Kidney (tissue), 14 donors: ENCODE measurements around the gene CRABP2. TPM values are rescaled to one million over a fixed set of nuclear protein-coding genes. Genes with fewer than 3 reads are reported as not detected.
A peak's percentile ranks its signal among the peaks of the same experiment; 100 is the strongest.

Experiments
- DNase-seq, 5 donors: peaks; one replicate each; pipeline ENCODE4 v3.0.0-alpha.2; 2013 to 2020
- FAIRE-seq: peaks from 2 replicates; lab custom pipeline; 2012; peaks lifted over from hg19 to GRCh38; lab: Jason Lieb, UNC
- H3K27ac ChIP-seq, 2 donors: one replicate each; pipeline ENCODE4 v1.7.0; 2013; ENCODE audit warnings: low read depth in 2 of 2, low read length in 2 of 2, inconsistent platforms in 1 of 2
- H3K27me3 ChIP-seq: one replicate; pipeline ENCODE4 v1.7.1; 2013; ENCODE audit warnings: low read length, inconsistent platforms; ENCODE audit not compliant: control insufficient read depth, insufficient read depth
- H3K36me3 ChIP-seq, 3 donors: one replicate each; pipeline versions ENCODE4 v1.7.0 to v1.7.1; 2013; ENCODE audit warnings: low read length in 3 of 3, control low read depth in 1 of 3, inconsistent platforms in 1 of 3; ENCODE audit not compliant: insufficient read depth in 3 of 3, control insufficient read depth in 2 of 3
- H3K4me1 ChIP-seq, 3 donors: one replicate each; pipeline versions ENCODE4 v1.7.0 to v1.7.1; 2013; ENCODE audit warnings: low read length in 3 of 3, inconsistent platforms in 1 of 3, low read depth in 1 of 3; ENCODE audit not compliant: control insufficient read depth in 2 of 3, insufficient read depth in 2 of 3
- H3K4me3 ChIP-seq, 3 donors: one replicate each; pipeline versions ENCODE4 v1.7.0 to v1.8.1; 2013; ENCODE audit warnings: low read length in 3 of 3, control low read depth in 1 of 3, inconsistent platforms in 1 of 3
- H3K9ac ChIP-seq, 3 donors: one replicate each; pipeline versions ENCODE4 v1.7.0 to v1.7.1; 2013; ENCODE audit warnings: low read length in 3 of 3, control low read depth in 1 of 3, inconsistent platforms in 1 of 3
- H3K9me3 ChIP-seq, 3 donors: one replicate each; pipeline versions ENCODE4 v1.7.0 to v1.7.1; 2013; ENCODE audit warnings: low read length in 3 of 3, control low read depth in 1 of 3, inconsistent platforms in 1 of 3; ENCODE audit not compliant: control insufficient read depth in 2 of 3, insufficient read depth in 1 of 3
- intact Hi-C: fragments of 100-400 bp; cut with DNase I; formaldehyde crosslinking; loops from one replicate; pipeline ENCODE4 v1.11.1; 2022
- polyA plus RNA-seq: library from polyadenylated mRNA; stranded (reverse); fragments of 350-450 nt; fragmentation: Illumina TruSeq; extraction: RNeasy Lipid Tissue Mini Kit (QIAGEN cat#74804); gene quantifications from one replicate; pipeline ENCODE4 v1.2.3, GENCODE V29; 2014; ENCODE audit warnings: low read depth, low replicate concordance; ENCODE audit not compliant: insufficient read depth
- total RNA-seq: library from RNA; stranded (reverse); fragmentation: NEBNext Ultra II Directional; extraction: Animal tissue kit (Norgen Biotek cat#: 25700); gene quantifications from one replicate; pipeline ENCODE4 v1.2.1, GENCODE V29; 2021
- TF ChIP-seq, protein P1 (sequence below): IDR thresholded peaks from 3 replicates; pipeline ENCODE4 v1.5.1; 2012; ENCODE audit warnings: mild to moderate bottlenecking, moderate library complexity, borderline replicate concordance; ENCODE audit not compliant: insufficient read depth; ENCODE audit errors: extremely low read depth
- donor health status: control.
- donor health status: control.
- donor health status: control.
- donor health status: control.
- donor health status: control.
- donor health status: DM: yes; HTN: yes; CAD: no.
- donor health status: Normal renal cell carcinoma (clear cell type).

Gene CRABP2
- total and polyA plus RNA-seq, 2 donors from 2014 or later: 15.2 to 21.6 TPM

GRCh38 chr1:156698995-156699394 is 6.4 kb downstream of the CRABP2 start:
- H3K27me3 ChIP-seq: no peaks in the 10 kb centered on the region
- DNase-seq (peak in 2 of 5 donors; percentile 21 to 48), FAIRE-seq (no peak)
- no peaks in the 10 kb centered on the region for H3K4me1 ChIP-seq
- no peaks in the 10 kb centered on the region for H3K36me3 ChIP-seq
- no peak overlapping the region for H3K9ac ChIP-seq
- no peaks in the 10 kb centered on the region for H3K9me3 ChIP-seq
- H3K4me3 ChIP-seq: no peak overlapping the region
- intact Hi-C loops: no loop called here
- H3K27ac ChIP-seq: no peak overlapping the region
- TF ChIP-seq, protein P1, sequence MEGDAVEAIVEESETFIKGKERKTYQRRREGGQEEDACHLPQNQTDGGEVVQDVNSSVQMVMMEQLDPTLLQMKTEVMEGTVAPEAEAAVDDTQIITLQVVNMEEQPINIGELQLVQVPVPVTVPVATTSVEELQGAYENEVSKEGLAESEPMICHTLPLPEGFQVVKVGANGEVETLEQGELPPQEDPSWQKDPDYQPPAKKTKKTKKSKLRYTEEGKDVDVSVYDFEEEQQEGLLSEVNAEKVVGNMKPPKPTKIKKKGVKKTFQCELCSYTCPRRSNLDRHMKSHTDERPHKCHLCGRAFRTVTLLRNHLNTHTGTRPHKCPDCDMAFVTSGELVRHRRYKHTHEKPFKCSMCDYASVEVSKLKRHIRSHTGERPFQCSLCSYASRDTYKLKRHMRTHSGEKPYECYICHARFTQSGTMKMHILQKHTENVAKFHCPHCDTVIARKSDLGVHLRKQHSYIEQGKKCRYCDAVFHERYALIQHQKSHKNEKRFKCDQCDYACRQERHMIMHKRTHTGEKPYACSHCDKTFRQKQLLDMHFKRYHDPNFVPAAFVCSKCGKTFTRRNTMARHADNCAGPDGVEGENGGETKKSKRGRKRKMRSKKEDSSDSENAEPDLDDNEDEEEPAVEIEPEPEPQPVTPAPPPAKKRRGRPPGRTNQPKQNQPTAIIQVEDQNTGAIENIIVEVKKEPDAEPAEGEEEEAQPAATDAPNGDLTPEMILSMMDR: no peak

DNA sequence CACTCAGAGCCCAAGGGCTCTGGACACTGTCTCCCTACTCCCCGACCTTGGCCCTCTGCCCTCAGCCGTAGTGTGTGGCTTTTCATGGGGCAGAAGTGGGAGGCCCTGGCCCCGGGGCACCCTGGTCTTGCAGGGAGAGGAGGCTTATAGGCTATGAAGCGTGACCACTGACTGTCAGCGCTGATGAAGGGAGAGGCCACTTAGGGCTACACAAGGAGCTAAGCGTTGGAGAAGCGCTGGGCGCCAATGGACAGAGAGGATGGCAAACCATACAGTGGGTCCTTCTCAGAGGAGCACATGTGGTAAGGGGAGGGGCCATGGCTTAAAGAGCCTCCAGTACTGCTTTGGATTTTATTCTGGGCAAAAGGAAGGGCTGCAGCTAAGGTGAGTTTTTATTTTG is 7.9 kb downstream of the CRABP2 start:
- peak in 3 of 5 donors; percentile 57 to 72 (median 69) for DNase-seq
- Histone ChIP-seq H3K27ac (no peak overlapping the region), H3K4me3 (no peak overlapping the region), H3K4me1 (peaks cover 0 to 6% (median 2%) of the 10 kb centered on the region in 3 donors), H3K9ac (no peak overlapping the region), H3K36me3 (no peaks in the 10 kb centered on the region), H3K27me3 (no peaks in the 10 kb centered on the region), H3K9me3 (no peaks in the 10 kb centered on the region)
- intact Hi-C loops: no loop called here
- no peak for FAIRE-seq
- TF ChIP-seq, protein P1: no peak

GRCh38 chr1:156696755-156697154 is 8.6 kb downstream of the CRABP2 start:
- Histone ChIP-seq H3K36me3 (no peaks in the 10 kb centered on the region), H3K27ac (no peak overlapping the region), H3K9me3 (no peaks in the 10 kb centered on the region), H3K4me1 (peaks cover 0 to 8% (median 6%) of the 10 kb centered on the region in 3 donors), H3K27me3 (no peaks in the 10 kb centered on the region), H3K4me3 (no peak overlapping the region), H3K9ac (no peak overlapping the region)
- DNase-seq: peak in 1 of 5 donors; percentile 48
- intact Hi-C loops: no loop called here
- TF ChIP-seq, protein P1: no peak
- FAIRE-seq: no peak

DNA sequence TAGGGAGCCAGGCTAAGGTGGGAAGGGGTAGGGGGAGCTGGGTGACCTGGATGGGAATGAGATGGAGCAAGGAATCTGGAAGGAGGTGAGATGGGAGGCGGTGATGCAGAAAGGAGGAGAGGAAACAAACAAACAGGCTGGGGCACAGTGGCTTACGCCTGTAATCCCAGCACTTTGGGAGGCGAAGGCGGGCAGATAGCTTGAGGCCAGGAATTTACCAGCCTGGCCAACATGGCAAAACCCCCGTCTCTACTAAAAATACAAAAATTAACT is 10.8 kb downstream of the CRABP2 start:
- Histone ChIP-seq H3K4me1 (peaks cover 0 to 12% (median 6%) of the 10 kb centered on the region in 3 donors), H3K4me3 (no peak overlapping the region), H3K27ac (no peak overlapping the region), H3K9me3 (no peaks in the 10 kb centered on the region), H3K9ac (no peak overlapping the region), H3K27me3 (no peaks in the 10 kb centered on the region), H3K36me3 (no peaks in the 10 kb centered on the region)
- FAIRE-seq (no peak), DNase-seq (no peak)
- intact Hi-C loops: no loop called here
- TF ChIP-seq, protein P1: no peak
